HCT116 (cell line): Measurements from ENCODE around the gene NDUFAF2. TPM values are rescaled to one million over a fixed set of nuclear protein-coding genes. Genes with fewer than 3 reads are reported as not detected.

Source experiments
- ATAC-seq: fragments of 200-7000 bp; cut with Tn5 transposase; 2 replicates; pipeline ENCODE4 v1.9.1; 2020; ENCODE audit warnings: mild to moderate bottlenecking, moderate library complexity
- BruUV-seq: library from RNA; stranded (reverse); fragments of 400-500 nt; replicated peaks from 2 replicates; lab custom pipeline; 2021; lab: Mats Ljungman, UMichigan
- CTCF ChIA-PET: fragments of 300-600 bp; sonication (Branson Sonifier 250); formaldehyde crosslinking; loops from one replicate; lab custom pipeline; 2021; ENCODE audit warnings: antibody characterized with exemption; lab: Charles Lee
- POLR2A ChIA-PET: fragments of 300-600, 350-600 bp; sonication (Branson Sonifier 250); formaldehyde crosslinking; loops from one replicate; lab custom pipeline; 2021; ENCODE audit warnings: antibody characterized with exemption; lab: Charles Lee
- RAD21 ChIA-PET, 2 experiments: fragments of 300-600 bp; sonication (Branson Sonifier 250); formaldehyde crosslinking; loops; one replicate each; lab custom pipeline; 2023; ENCODE audit warnings: low total read pairs in 2 of 2; ENCODE audit not compliant: uncharacterized antibody in 2 of 2, unreplicated experiment in 2 of 2, low non-redundant PET in 1 of 2; lab: Charles Lee
- DNase-seq: peaks from one replicate; pipeline ENCODE4 v3.0.0-alpha.2; 2010; ENCODE audit warnings: low read depth, low spot score
- H2AFZ ChIP-seq: fragments of 200-600 bp; shearing (Covaris generic), sonication (generic); 2 replicates; pipeline ENCODE4 v1.6.1; 2017; ENCODE audit warnings: low read depth, mixed run types, mixed read lengths, antibody characterized with exemption, low read length; ENCODE audit not compliant: poor library complexity, severe bottlenecking
- H3K27ac ChIP-seq: 2 replicates; pipeline ENCODE4 v1.5.1; 2012; ENCODE audit warnings: low read depth, low read length
- H3K27me3 ChIP-seq: fragments of 200-600 bp; sonication (generic); 2 replicates; pipeline ENCODE4 v1.6.1; 2016; ENCODE audit warnings: mixed run types, low read length, mixed read lengths; ENCODE audit not compliant: insufficient read depth
- H3K36me3 ChIP-seq, 2 experiments: fragments of 200-500 bp in 1 of 2; fragments of 200-600 bp in 1 of 2; sonication (Bioruptor generic) in 1 of 2; sonication (generic) in 1 of 2; 2 replicates each; pipeline versions ENCODE4 v1.5.1 to v1.6.1; 2014 to 2016; ENCODE audit warnings: low read length in 2 of 2, inconsistent platforms in 1 of 2, mixed read lengths in 1 of 2, mixed run types in 1 of 2; ENCODE audit not compliant: insufficient read depth in 2 of 2, control insufficient read depth in 1 of 2
- H3K4me1 ChIP-seq, 2 experiments: fragments of 200-600 bp in 1 of 2; sonication (generic) in 1 of 2; 2 replicates each; pipeline versions ENCODE4 v1.5.1 to v1.6.1; 2012 to 2017; ENCODE audit warnings: low read length in 2 of 2, inconsistent platforms in 1 of 2, mild to moderate bottlenecking in 1 of 2, mixed read lengths in 1 of 2, mixed run types in 1 of 2, moderate library complexity in 1 of 2; ENCODE audit not compliant: insufficient read depth in 2 of 2, control insufficient read depth in 1 of 2
- H3K4me2 ChIP-seq: fragments of 200-600 bp; sonication (generic); 2 replicates; pipeline ENCODE4 v1.6.1; 2017; ENCODE audit warnings: mixed run types, low read length, mixed read lengths
- H3K4me3 ChIP-seq, 2 experiments: fragments of 200-600 bp in 1 of 2; sonication (generic) in 1 of 2; replicated peaks in 1 of 2; 2 replicates each; pipeline ENCODE4 v1.5.1; 2011 to 2016; ENCODE audit warnings: low read length in 2 of 2, control low read depth in 1 of 2, low read depth in 1 of 2, mild to moderate bottlenecking in 1 of 2, mixed read lengths in 1 of 2, mixed run types in 1 of 2
- H3K79me2 ChIP-seq: fragments of 200-600 bp; sonication (generic); 2 replicates; pipeline ENCODE4 v1.6.1; 2017; ENCODE audit warnings: mild to moderate bottlenecking, mixed run types, low read length, moderate library complexity, mixed read lengths; ENCODE audit not compliant: insufficient read depth
- H3K9ac ChIP-seq: fragments of 200-600 bp; sonication (generic); 2 replicates; pipeline ENCODE4 v1.6.1; 2016; ENCODE audit warnings: low read length, mixed read lengths
- H3K9me2 ChIP-seq: fragments of 200-600 bp; sonication (generic), shearing (Covaris generic); 2 replicates; pipeline ENCODE4 v1.6.1; 2017; ENCODE audit warnings: mixed run types, mild to moderate bottlenecking, moderate library complexity; ENCODE audit not compliant: insufficient read depth
- H3K9me3 ChIP-seq, 2 experiments: fragments of 200-500 bp in 1 of 2; fragments of 200-600 bp in 1 of 2; sonication (Bioruptor generic) in 1 of 2; sonication (generic) in 1 of 2; 2 replicates each; pipeline ENCODE4 v1.6.1; 2014 to 2017; ENCODE audit warnings: low read length in 2 of 2, mixed read lengths in 2 of 2, inconsistent platforms in 1 of 2, low read depth in 1 of 2, mild to moderate bottlenecking in 1 of 2, mixed run types in 1 of 2, moderate library complexity in 1 of 2; ENCODE audit not compliant: control insufficient read depth in 1 of 2, insufficient read depth in 1 of 2
- H4K20me1 ChIP-seq: fragments of 200-600 bp; sonication (generic), shearing (Covaris generic); 2 replicates; pipeline ENCODE4 v1.6.1; 2017; ENCODE audit warnings: mixed run types, mild to moderate bottlenecking, moderate library complexity; ENCODE audit not compliant: insufficient read depth
- CEBPB ChIP-seq: IDR thresholded peaks from 2 replicates; pipeline ENCODE4 v1.6.1; 2012; ENCODE audit warnings: low read depth
- CTCF ChIP-seq, 3 experiments: fragments of 200-600 bp in 1 of 3; sonication (generic) in 1 of 3; IDR thresholded peaks in 2 of 3; conservative IDR thresholded peaks in 1 of 3; 2 replicates each; pipeline ENCODE4 v1.5.1; 2012 to 2017; ENCODE audit warnings: low read depth in 2 of 3, low read length in 2 of 3, antibody characterized with exemption in 1 of 3, borderline replicate concordance in 1 of 3, control low read depth in 1 of 3, mild to moderate bottlenecking in 1 of 3, mixed read lengths in 1 of 3, mixed run types in 1 of 3, moderate library complexity in 1 of 3; ENCODE audit not compliant: insufficient read depth in 1 of 3
- EZH2phosphoT487 ChIP-seq: fragments of 200-600 bp; IDR thresholded peaks from 2 replicates; pipeline ENCODE4 v1.6.1; 2018; ENCODE audit warnings: antibody characterized with exemption, borderline replicate concordance
- POLR2A ChIP-seq: IDR thresholded peaks from 2 replicates; pipeline ENCODE4 v1.7.0; 2011; ENCODE audit warnings: borderline replicate concordance; ENCODE audit not compliant: insufficient read depth, insufficient read length; ENCODE audit errors: extremely low read depth
- POLR2AphosphoS5 ChIP-seq: IDR thresholded peaks from 2 replicates; pipeline ENCODE4 v1.6.1; 2011; ENCODE audit warnings: mild to moderate bottlenecking, low read depth, low read length, moderate library complexity
- RAD21 ChIP-seq: IDR thresholded peaks from 2 replicates; pipeline ENCODE4 v1.6.1; 2012; ENCODE audit warnings: low read depth, mild to moderate bottlenecking
- SIN3A ChIP-seq: IDR thresholded peaks from 2 replicates; pipeline ENCODE4 v1.6.1; 2012; ENCODE audit warnings: low read depth
- SP1 ChIP-seq: IDR thresholded peaks from 2 replicates; pipeline ENCODE4 v1.6.1; 2012; ENCODE audit warnings: low read depth
- SRF ChIP-seq: IDR thresholded peaks from 2 replicates; pipeline ENCODE4 v1.6.1; 2012; ENCODE audit warnings: low read depth
- ZFX ChIP-seq: fragments of 450-650 bp; IDR thresholded peaks from 2 replicates; pipeline ENCODE4 v1.6.1; 2017
- intact Hi-C: fragments of 100-400 bp; cut with micrococcal nuclease; formaldehyde crosslinking; loops from 2 replicates; pipeline ENCODE4 v1.10.0; 2022
- total RNA-seq: library from RNA; stranded (reverse); gene quantifications from one replicate; pipeline ENCODE4 v1.2.1, GENCODE V29; 2021; ENCODE audit not compliant: unreplicated experiment

Gene NDUFAF2
- total RNA-seq, 1 experiment from 2014 or later, result 36.9 TPM

GRCh38 chr5:60977956-60978737 is 33.1 kb downstream of the NDUFAF2 start:
- POLR2A ChIA-PET, result no interaction called here
- Histone ChIP-seq H3K4me1 (no peaks in the 10 kb centered on the region), H3K27ac (no peak overlapping the region), H3K9me2 (no peaks in the 10 kb centered on the region), H3K9me3 (no peaks in the 10 kb centered on the region), H2AFZ (no peak overlapping the region), H4K20me1 (peaks cover 6% of the 10 kb centered on the region), H3K4me2 (no peak overlapping the region), H3K27me3 (no peaks in the 10 kb centered on the region), H3K9ac (no peak overlapping the region), H3K36me3 (no peaks in the 10 kb centered on the region), H3K79me2 (peaks cover 29% of the 10 kb centered on the region), H3K4me3 (no peak overlapping the region)
- RAD21 ChIA-PET, result no interaction called here
- no TSS peak for BruUV-seq
- ATAC-seq (no peak), DNase-seq (no peak)
- intact Hi-C loops, result no loop called here
- TF ChIP-seq CTCF (IDR thresholded peaks at IDR 0.05 in 2 of 3, conservative IDR thresholded peaks at IDR 0.05 in 1 of 3; ENCODE audit: borderline replicate concordance in 1 of 3, insufficient read depth in 1 of 3, low read depth in 2 of 3, low read length in 2 of 3) (no peak), ZFX (no peak), CEBPB (no peak), SIN3A (no peak), SP1 (no peak), POLR2AphosphoS5 (no peak), RAD21 (no peak), EZH2phosphoT487 (no peak), SRF (no peak), POLR2A (no peak)
- CTCF ChIA-PET, result no interaction called here
